ENCODE results near the gene ABO. TPM values are rescaled to one million over a fixed set of nuclear protein-coding genes. Genes with fewer than 3 reads are reported as not detected.

The ABO gene
- total and polyA plus RNA-seq, 8 donors = 0.72 to 67.1 (median 4.1) TPM

GRCh38 chr9:133257465-133257956 lies 17.5 kb downstream of the ABO start:
- peak overlapping the region in 1 of 5 donors; percentile 53 for H3K27ac ChIP-seq
- H3K27me3 ChIP-seq = peaks cover 0 to 14% (median 0%) of the 10 kb centered on the region in 3 donors
- no peak overlapping the region for H3K4me3 ChIP-seq
- peaks cover 0 to 7% (median 0%) of the 10 kb centered on the region in 4 donors for H3K36me3 ChIP-seq
- TF ChIP-seq POLR2A (IDR thresholded peaks at IDR 0.05) (no peak), CTCF (IDR thresholded peaks at IDR 0.05) (no peak), POLR2AphosphoS5 (IDR thresholded peaks at IDR 0.05) (no peak), EP300 (IDR thresholded peaks at IDR 0.05) (no peak)
- H3K9me3 ChIP-seq = no peaks in the 10 kb centered on the region
- 30 to 52% (median 38%) methylated on average over 13 of the region's 13 CpGs for WGBS, 5 donors
- peak; percentile 47 to 74 for DNase-seq
- peaks cover 0 to 9% (median 0%) of the 10 kb centered on the region in 4 donors for H3K4me1 ChIP-seq
- intact Hi-C loops (cut with DNase I; ENCODE audit: low total_unique reads) = no loop called here

GRCh38 chr9:133256686-133257091 lies 18.3 kb downstream of the ABO start:
- Histone ChIP-seq H3K9me3 (no peaks in the 10 kb centered on the region), H3K36me3 (peaks cover 0 to 7% (median 0%) of the 10 kb centered on the region in 4 donors), H3K4me3 (no peak overlapping the region), H3K27me3 (peaks cover 0 to 17% (median 0%) of the 10 kb centered on the region in 3 donors), H3K27ac (peak overlapping the region in 1 of 5 donors; percentile 53), H3K4me1 (peaks cover 0 to 13% (median 1%) of the 10 kb centered on the region in 4 donors)
- no peak for TF ChIP-seq POLR2AphosphoS5 (IDR thresholded peaks at IDR 0.05)
- TF ChIP-seq EP300 (IDR thresholded peaks at IDR 0.05) = no peak
- TF ChIP-seq POLR2A (IDR thresholded peaks at IDR 0.05) = no peak
- TF ChIP-seq CTCF (IDR thresholded peaks at IDR 0.05) = no peak
- no peak for DNase-seq
- 64 to 85% (median 76%) methylated on average over 8 to 10 of the region's 10 CpGs for WGBS, 5 donors
- intact Hi-C loops (cut with DNase I; ENCODE audit: low total_unique reads) = no loop called here

- peaks cover 1 to 13% (median 7%) of the 10 kb centered on the region in 4 donors for H3K4me1 ChIP-seq
- no peak for DNase-seq
- intact Hi-C loops (cut with DNase I; ENCODE audit: low total_unique reads) = no loop called here
- peak overlapping the region in 1 of 5 donors; percentile 53 for H3K27ac ChIP-seq
- TF ChIP-seq EP300 (IDR thresholded peaks at IDR 0.05) (no peak), POLR2AphosphoS5 (IDR thresholded peaks at IDR 0.05) (no peak), POLR2A (IDR thresholded peaks at IDR 0.05) (no peak), CTCF (IDR thresholded peaks at IDR 0.05) (no peak)
- H3K9me3 ChIP-seq = no peaks in the 10 kb centered on the region
- WGBS, 5 donors = 93 to 98% (median 94%) methylated on average over 20 to 30 of the region's 30 CpGs
- H3K4me3 ChIP-seq = no peak overlapping the region
- H3K27me3 ChIP-seq = peaks cover 0 to 22% (median 0%) of the 10 kb centered on the region in 3 donors
- peaks cover 0 to 7% (median 0%) of the 10 kb centered on the region in 4 donors for H3K36me3 ChIP-seq
These were observed 18.9 kb downstream of the ABO start for GRCh38 chr9:133256136-133256461.

- no peak overlapping the region for H3K4me3 ChIP-seq
- H3K27me3 ChIP-seq = peaks cover 0 to 28% (median 0%) of the 10 kb centered on the region in 3 donors
- intact Hi-C loops (cut with DNase I; ENCODE audit: low total_unique reads) = no loop called here
- peaks cover 3 to 13% (median 11%) of the 10 kb centered on the region in 4 donors for H3K4me1 ChIP-seq
- DNase-seq = no peak
- peaks cover 0 to 4% (median 0%) of the 10 kb centered on the region in 4 donors for H3K36me3 ChIP-seq
- no peaks in the 10 kb centered on the region for H3K9me3 ChIP-seq
- 91 to 95% (median 93%) methylated on average over 26 to 42 of the region's 42 CpGs for WGBS, 5 donors
- no peak overlapping the region for H3K27ac ChIP-seq
- TF ChIP-seq POLR2AphosphoS5 (IDR thresholded peaks at IDR 0.05) (no peak), POLR2A (IDR thresholded peaks at IDR 0.05) (no peak), CTCF (IDR thresholded peaks at IDR 0.05) (no peak), EP300 (IDR thresholded peaks at IDR 0.05) (no peak)
These were observed 19.4 kb downstream of the ABO start for GRCh38 chr9:133255371-133256135.
